KMS-11 (cell line): ENCODE data around the gene CPM.
"Not testable (repeated sequence)": the region's sequence is repeated elsewhere in the genome, so short reads cannot be mapped to it uniquely, and the experiment has no call there.

Experiments used
- H2AFZ ChIP-seq: fragments of 200-600 bp; sonication (generic); 2 replicates; pipeline ENCODE4 v1.6.1; 2016; ENCODE audit warnings: antibody characterized with exemption, mixed run types, low read depth
- H3K27ac ChIP-seq: fragments of 200-600 bp; sonication (generic); 2 replicates; pipeline ENCODE4 v1.6.1; 2016; ENCODE audit warnings: mild to moderate bottlenecking, mixed run types
- H3K27me3 ChIP-seq: fragments of 200-600 bp; sonication (generic); 2 replicates; pipeline ENCODE4 v1.6.1; 2017; ENCODE audit warnings: mild to moderate bottlenecking, low read depth, mixed run types, moderate library complexity; ENCODE audit not compliant: insufficient read depth
- H3K36me3 ChIP-seq: fragments of 200-600 bp; sonication (generic); 2 replicates; pipeline ENCODE4 v1.6.1; 2017; ENCODE audit warnings: mild to moderate bottlenecking, mixed run types; ENCODE audit not compliant: insufficient read depth
- H3K4me1 ChIP-seq: fragments of 200-600 bp; sonication (generic); 2 replicates; pipeline ENCODE4 v1.6.1; 2016; ENCODE audit warnings: mild to moderate bottlenecking, low read depth, mixed run types; ENCODE audit not compliant: poor library complexity, severe bottlenecking
- H3K4me2 ChIP-seq: fragments of 200-600 bp; sonication (generic); 2 replicates; pipeline ENCODE4 v1.7.0; 2016; ENCODE audit warnings: mild to moderate bottlenecking, mixed run types
- H3K4me3 ChIP-seq: fragments of 200-600 bp; sonication (generic); IDR thresholded peaks from 2 replicates; pipeline ENCODE4 v1.6.1; 2017; ENCODE audit warnings: low read depth, low read length, mixed read lengths; ENCODE audit not compliant: insufficient read depth
- H3K79me2 ChIP-seq: fragments of 200-600 bp; sonication (generic); 2 replicates; pipeline ENCODE4 v1.6.1; 2016; ENCODE audit warnings: low read depth, mixed run types; ENCODE audit not compliant: insufficient read depth
- H3K9ac ChIP-seq: fragments of 200-600 bp; sonication (generic); 2 replicates; pipeline ENCODE4 v1.6.1; 2016; ENCODE audit warnings: mild to moderate bottlenecking, mixed run types
- H4K20me1 ChIP-seq: fragments of 200-600 bp; sonication (generic); 2 replicates; pipeline ENCODE4 v1.6.1; 2016; ENCODE audit warnings: mild to moderate bottlenecking, mixed run types; ENCODE audit not compliant: insufficient read depth
- CTCF ChIP-seq: fragments of 200-600 bp; sonication (generic); conservative IDR thresholded peaks from 2 replicates; pipeline ENCODE4 v1.6.1; 2017; ENCODE audit warnings: low read depth, mild to moderate bottlenecking, antibody characterized with exemption, low read length, moderate library complexity, mixed read lengths

Gene CPM

GRCh38 chr12:68824131-68824530 lies 108.8 kb downstream of the CPM start:
- no peak overlapping the region for H3K4me2 ChIP-seq
- no peak overlapping the region for H3K9ac ChIP-seq
- no peak for TF ChIP-seq CTCF
- peaks cover 47% of the 10 kb centered on the region; the same call in 1 of the 2 replicates for H3K36me3 ChIP-seq
- H3K27ac ChIP-seq: no peak overlapping the region
- 0 out of 2 replicates have a peak, but pooled peaks cover 5% of the 10 kb centered on the region for H3K79me2 ChIP-seq
- no peaks in the 10 kb centered on the region for H3K4me1 ChIP-seq
- no peaks in the 10 kb centered on the region for H4K20me1 ChIP-seq
- no peaks in the 10 kb centered on the region for H3K27me3 ChIP-seq
- no peak overlapping the region for H3K4me3 ChIP-seq
- H2AFZ ChIP-seq: no peak overlapping the region

GRCh38 chr12:68823696-68824095 lies 109.3 kb downstream of the CPM start:
- peaks cover 10% of the 10 kb centered on the region; the same call in 1 of the 2 replicates for H3K79me2 ChIP-seq
- peaks cover 48% of the 10 kb centered on the region; the same call in 1 of the 2 replicates for H3K36me3 ChIP-seq
- no peak overlapping the region for H3K9ac ChIP-seq
- TF ChIP-seq CTCF: no peak
- no peaks in the 10 kb centered on the region for H3K4me1 ChIP-seq
- H3K27ac ChIP-seq: no peak overlapping the region
- H3K4me3 ChIP-seq: no peak overlapping the region
- H3K4me2 ChIP-seq: no peak overlapping the region
- no peaks in the 10 kb centered on the region for H3K27me3 ChIP-seq
- H4K20me1 ChIP-seq: no peaks in the 10 kb centered on the region
- H2AFZ ChIP-seq: no peak overlapping the region

GRCh38 chr12:68821357-68822188 lies 111.4 kb downstream of the CPM start:
- peaks cover 18% of the 10 kb centered on the region; the same call in 1 of the 2 replicates for H3K79me2 ChIP-seq
- no peaks in the 10 kb centered on the region for H3K4me1 ChIP-seq
- no peak overlapping the region for H3K9ac ChIP-seq
- no peak overlapping the region for H3K4me3 ChIP-seq
- no peak overlapping the region for H2AFZ ChIP-seq
- H3K27me3 ChIP-seq: no peaks in the 10 kb centered on the region
- TF ChIP-seq CTCF: no peak
- H4K20me1 ChIP-seq: no peaks in the 10 kb centered on the region
- no peak overlapping the region for H3K4me2 ChIP-seq
- H3K27ac ChIP-seq: no peak overlapping the region
- H3K36me3 ChIP-seq: peaks cover 48% of the 10 kb centered on the region; the same call in 1 of the 2 replicates

GRCh38 chr12:68819481-68819880 lies 113.5 kb downstream of the CPM start:
- not testable (repeated sequence) for H3K27me3 ChIP-seq, H3K9ac ChIP-seq, H3K4me3 ChIP-seq, H3K27ac ChIP-seq, H3K4me2 ChIP-seq, H4K20me1 ChIP-seq, H3K4me1 ChIP-seq, H2AFZ ChIP-seq
- H3K79me2 ChIP-seq: peaks cover 26% of the 10 kb centered on the region; the same call in 1 of the 2 replicates
- H3K36me3 ChIP-seq: peaks cover 36% of the 10 kb centered on the region; the same call in 1 of the 2 replicates
